Stimulated activated CD8-positive, alpha-beta memory T cell treated with anti-CD3 and anti-CD28 coated beads, Interleukin-12 subunit alpha, Interleukin-12 subunit beta, amount 100 ng/mL, for 4 hours (primary cell): ENCODE results near the gene PIP4K2C.

Experiments
- DNase-seq: peaks from one replicate; pipeline ENCODE4 v3.0.0-alpha.2; 2020; ENCODE audit warnings: low read depth

PIP4K2C gene

GRCh38 chr12:57590864-57591781 is at the start of gene PIP4K2C:
PIP4K2C (plus strand) TSS chr12:57591192; CDS start chr12:57591290, 98 bp downstream.
- peak; percentile 67 for DNase-seq

- no peak for DNase-seq
These were observed 49.3 kb upstream of the PIP4K2C start for GRCh38 chr12:57541717-57542116.

GRCh38 chr12:57543581-57543980 is 47.4 kb upstream of the PIP4K2C start:
- no peak for DNase-seq

- DNase-seq = no peak
These were observed 45.1 kb upstream of the PIP4K2C start for GRCh38 chr12:57545809-57546437.

- DNase-seq = peak; percentile 85
These were observed 44.3 kb upstream of the PIP4K2C start, which contains the start of gene DCTN2 for GRCh38 chr12:57546438-57547287. DCTN2 (minus strand) TSS chr12:57547192; CDS start chr12:57547063, 129 bp downstream.

- no peak for DNase-seq
These were observed 43.5 kb upstream of the PIP4K2C start for GRCh38 chr12:57547288-57548012.

- DNase-seq = no peak
These were observed 43.0 kb upstream of the PIP4K2C start for GRCh38 chr12:57548013-57548315.

GRCh38 chr12:57548488-57548887 is 42.5 kb upstream of the PIP4K2C start:
- no peak for DNase-seq

GRCh38 chr12:57549203-57549908 is 41.6 kb upstream of the PIP4K2C start:
- no peak for DNase-seq

GRCh38 chr12:57549909-57550640 is 40.9 kb upstream of the PIP4K2C start, which contains the start of gene KIF5A:
KIF5A (plus strand) TSS chr12:57550044; CDS start chr12:57550272, 228 bp downstream.
- DNase-seq = peak; percentile 33

- DNase-seq = no peak
These were observed 40.1 kb upstream of the PIP4K2C start for GRCh38 chr12:57550641-57551549.

GRCh38 chr12:57551637-57552305 is 39.2 kb upstream of the PIP4K2C start:
- no peak for DNase-seq

GRCh38 chr12:57552306-57552651 is 38.7 kb upstream of the PIP4K2C start:
- no peak for DNase-seq

GRCh38 chr12:57552835-57553313 is 38.1 kb upstream of the PIP4K2C start:
- no peak for DNase-seq

- no peak for DNase-seq
These were observed 37.4 kb upstream of the PIP4K2C start for GRCh38 chr12:57553343-57554202.

- no peak for DNase-seq
These were observed 36.5 kb upstream of the PIP4K2C start for GRCh38 chr12:57554453-57554852.

GRCh38 chr12:57554897-57555296 is 36.1 kb upstream of the PIP4K2C start:
- DNase-seq = no peak

- DNase-seq = no peak
These were observed 32.1 kb upstream of the PIP4K2C start for GRCh38 chr12:57558864-57559263.
